GM23248 (cell line): ENCODE results near the gene IRS1. TPM values are rescaled to one million over a fixed set of nuclear protein-coding genes. Genes with fewer than 3 reads are reported as not detected.

ENCODE experiments used
- DNase-seq: peaks from one replicate; pipeline ENCODE4 v3.0.0-alpha.2; 2015
- H2AFZ ChIP-seq: fragments of 200-600 bp; sonication (generic); 2 replicates; pipeline ENCODE4 v1.6.1; 2016; ENCODE audit warnings: antibody characterized with exemption
- H3F3A ChIP-seq: fragments of 200-600 bp; sonication (generic); 2 replicates; pipeline ENCODE4 v1.6.1; 2016; ENCODE audit warnings: mild to moderate bottlenecking, antibody characterized with exemption, mixed run types; ENCODE audit not compliant: insufficient read depth
- H3K27ac ChIP-seq: fragments of 200-600 bp; sonication (generic); 2 replicates; pipeline ENCODE4 v1.5.1; 2016; ENCODE audit warnings: mild to moderate bottlenecking
- H3K27me3 ChIP-seq: fragments of 200-600 bp; sonication (generic); replicated peaks from 2 replicates; pipeline ENCODE4 v1.6.1; 2016; ENCODE audit warnings: mild to moderate bottlenecking; ENCODE audit not compliant: insufficient read depth
- H3K36me3 ChIP-seq: fragments of 200-600 bp; sonication (generic); 2 replicates; pipeline ENCODE4 v1.6.1; 2016; ENCODE audit warnings: low read depth, mild to moderate bottlenecking
- H3K4me1 ChIP-seq: fragments of 200-600 bp; sonication (generic); 2 replicates; pipeline ENCODE4 v1.6.1; 2016; ENCODE audit warnings: mild to moderate bottlenecking; ENCODE audit not compliant: insufficient read depth
- H3K4me2 ChIP-seq: fragments of 200-600 bp; sonication (generic); one replicate; pipeline ENCODE4 v1.6.1; 2016; ENCODE audit warnings: mild to moderate bottlenecking; ENCODE audit not compliant: unreplicated experiment
- H3K4me3 ChIP-seq: fragments of 200-600 bp; sonication (generic); 2 replicates; pipeline ENCODE4 v1.5.1; 2016; ENCODE audit warnings: mild to moderate bottlenecking
- H3K79me2 ChIP-seq: fragments of 200-600 bp; sonication (generic); 2 replicates; pipeline ENCODE4 v1.6.1; 2016; ENCODE audit warnings: mild to moderate bottlenecking; ENCODE audit not compliant: insufficient read depth
- H3K9ac ChIP-seq: fragments of 200-600 bp; sonication (generic); 2 replicates; pipeline ENCODE4 v1.6.1; 2016; ENCODE audit warnings: mild to moderate bottlenecking
- H3K9me2 ChIP-seq: fragments of 200-600 bp; sonication (generic); 2 replicates; pipeline ENCODE4 v1.6.1; 2016; ENCODE audit warnings: mixed run types, mild to moderate bottlenecking, moderate library complexity; ENCODE audit not compliant: insufficient read depth
- H3K9me3 ChIP-seq: fragments of 200-600 bp; sonication (generic); one replicate; pipeline ENCODE4 v1.6.1; 2017; ENCODE audit warnings: low read depth
- H4K20me1 ChIP-seq: fragments of 200-600 bp; sonication (generic); 2 replicates; pipeline ENCODE4 v1.6.0; 2016; ENCODE audit not compliant: insufficient read depth
- EZH2 ChIP-seq: fragments of 200-600 bp; sonication (generic); IDR thresholded peaks from 2 replicates; pipeline ENCODE4 v1.6.1; 2018; ENCODE audit warnings: antibody characterized with exemption, mild to moderate bottlenecking; ENCODE audit not compliant: insufficient read depth, poor library complexity, severe bottlenecking
- EZH2phosphoT487 ChIP-seq: fragments of 200-600 bp; sonication (generic); IDR thresholded peaks from 2 replicates; pipeline ENCODE4 v1.6.1; 2018; ENCODE audit warnings: antibody characterized with exemption, moderate library complexity, mild to moderate bottlenecking, low read depth; ENCODE audit not compliant: insufficient read depth
- WGBS, 2 experiments: methylation state at CpG; one replicate each; pipeline ENCODE4 v1.1.6; 2015 to 2017; ENCODE audit warnings: low lambda C conversion rate in 2 of 2, low coverage in 1 of 2; ENCODE audit errors: missing lambda C conversion rate in 2 of 2; 5-methylcytosine and 5-hydroxymethylcytosine counted together
- in situ Hi-C: fragments of 300-500 bp; cut with MboI; formaldehyde crosslinking; loops from 2 replicates; pipeline ENCODE4 v1.15.0; 2020
- polyA plus RNA-seq: library from polyadenylated mRNA; unstranded; fragments of >200 nt; fragmentation: Nextera tagmentation; extraction: Ambion mirVana; gene quantifications from 2 replicates; pipeline ENCODE4 v1.2.1, GENCODE V29; 2016
- total RNA-seq: library from RNA; depleted of rRNA; stranded (reverse); fragments of >200 nt; shearing (Covaris generic); gene quantifications from 2 replicates; pipeline ENCODE4 v1.2.3, GENCODE V29; 2014

The IRS1 gene
- total and polyA plus RNA-seq, 2 experiments from 2014 or later: 8.4 to 18.8 TPM

DNA sequence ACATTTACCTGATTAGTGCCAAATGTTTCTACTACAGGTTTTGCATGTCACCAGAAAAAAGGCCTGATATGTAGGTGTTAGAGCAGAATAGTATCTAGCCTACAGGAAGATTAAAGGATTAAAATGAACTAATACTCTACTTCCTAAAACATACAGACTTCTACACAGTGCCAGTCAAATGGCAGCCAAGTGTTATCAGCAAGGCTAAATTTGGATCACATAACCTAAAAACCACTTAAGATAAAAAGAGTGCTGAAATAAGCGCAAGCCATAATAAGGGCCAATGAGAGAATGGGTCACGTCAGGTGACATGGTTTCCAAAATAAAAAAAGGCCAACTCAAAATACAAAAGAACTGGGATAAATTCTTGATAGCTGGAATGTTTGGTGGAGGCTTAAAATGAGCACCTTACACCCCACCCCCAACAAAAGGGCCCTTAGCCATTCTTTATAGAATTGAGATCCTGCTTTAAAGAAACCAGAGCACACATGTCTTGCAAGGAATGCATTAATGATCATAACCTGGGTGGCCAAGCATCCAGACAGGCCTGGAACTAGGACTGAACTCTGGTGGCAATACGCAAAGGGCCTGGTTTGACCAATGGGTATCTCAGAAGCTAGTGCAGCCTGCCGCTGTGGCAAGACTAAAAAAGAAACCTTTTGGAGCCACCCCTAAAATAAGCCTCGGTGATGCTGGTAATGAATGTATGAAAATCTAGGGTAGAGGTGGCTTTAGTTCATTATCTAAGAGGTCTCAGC is 32.4 kb downstream of the IRS1 start:
- no peak for DNase-seq
- Histone ChIP-seq H3K4me1 (peaks cover 12% of the 10 kb centered on the region), H2AFZ (no peak overlapping the region), H3K36me3 (peaks cover 8% of the 10 kb centered on the region; the same call in 1 of the 2 replicates), H3K9ac (no peak overlapping the region), H3K9me3 (no peaks in the 10 kb centered on the region), H3K79me2 (peaks cover 90% of the 10 kb centered on the region), H3K27me3 (no peaks in the 10 kb centered on the region), H3K4me3 (no peak overlapping the region), H3K27ac (no peak overlapping the region), H4K20me1 (no peaks in the 10 kb centered on the region), H3K9me2 (no peaks in the 10 kb centered on the region), H3K4me2 (no peak overlapping the region), H3F3A (peaks cover 18% of the 10 kb centered on the region)
- 97 to 99% methylated on average over 5 of the region's 5 CpGs for WGBS, 2 experiments
- in situ Hi-C loops: no loop called here
- TF ChIP-seq EZH2phosphoT487: no peak
- no peak for TF ChIP-seq EZH2

DNA sequence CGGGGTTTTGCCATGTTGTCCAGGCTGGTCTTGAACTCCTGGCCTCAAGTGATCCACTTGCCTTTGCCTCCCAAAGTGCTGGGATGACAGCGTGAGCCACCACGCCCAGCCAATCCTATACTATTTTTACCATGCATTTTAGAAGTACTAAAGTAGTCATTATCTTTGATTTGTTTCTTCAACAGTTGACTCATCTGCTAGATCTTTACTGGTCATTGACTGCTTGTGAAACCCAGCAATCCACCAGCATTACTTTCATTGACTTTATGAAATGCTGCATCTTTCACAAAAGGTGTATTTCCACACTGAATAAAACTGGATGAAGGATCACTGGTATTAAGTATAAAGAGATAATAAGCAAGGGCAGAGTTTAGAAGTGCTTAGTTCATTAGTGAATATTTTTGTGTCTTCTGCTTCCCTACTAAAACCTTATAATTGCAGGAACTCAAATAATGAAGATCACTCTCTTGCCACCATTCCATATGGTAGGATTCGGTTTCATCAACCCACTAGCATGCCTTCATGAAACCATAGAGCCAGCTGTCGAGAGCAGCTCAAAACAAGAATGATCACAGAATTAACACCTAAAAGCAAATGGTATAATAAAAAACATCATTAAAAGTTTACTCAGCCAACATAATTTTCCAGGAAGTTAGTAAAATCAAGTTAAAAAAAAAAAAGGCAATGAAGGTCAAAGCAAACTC is 33.1 kb downstream of the IRS1 start:
- no peak overlapping the region for H3K9ac ChIP-seq
- H3K27ac ChIP-seq: no peak overlapping the region
- H3K9me3 ChIP-seq: no peaks in the 10 kb centered on the region
- WGBS, 2 experiments: 85% methylated on average over 5 of the region's 5 CpGs
- no peak overlapping the region for H2AFZ ChIP-seq
- no peaks in the 10 kb centered on the region for H4K20me1 ChIP-seq
- in situ Hi-C loops: no loop called here
- H3K27me3 ChIP-seq: no peaks in the 10 kb centered on the region
- no peak overlapping the region for H3K4me2 ChIP-seq
- no peaks in the 10 kb centered on the region for H3K9me2 ChIP-seq
- peak; percentile 65 for DNase-seq
- H3K4me3 ChIP-seq: no peak overlapping the region
- H3F3A ChIP-seq: peaks cover 18% of the 10 kb centered on the region
- H3K4me1 ChIP-seq: peaks cover 6% of the 10 kb centered on the region
- no peak for TF ChIP-seq EZH2phosphoT487
- TF ChIP-seq EZH2: no peak
- H3K36me3 ChIP-seq: peaks cover 8% of the 10 kb centered on the region; the same call in 1 of the 2 replicates
- peaks cover 90% of the 10 kb centered on the region for H3K79me2 ChIP-seq

DNA sequence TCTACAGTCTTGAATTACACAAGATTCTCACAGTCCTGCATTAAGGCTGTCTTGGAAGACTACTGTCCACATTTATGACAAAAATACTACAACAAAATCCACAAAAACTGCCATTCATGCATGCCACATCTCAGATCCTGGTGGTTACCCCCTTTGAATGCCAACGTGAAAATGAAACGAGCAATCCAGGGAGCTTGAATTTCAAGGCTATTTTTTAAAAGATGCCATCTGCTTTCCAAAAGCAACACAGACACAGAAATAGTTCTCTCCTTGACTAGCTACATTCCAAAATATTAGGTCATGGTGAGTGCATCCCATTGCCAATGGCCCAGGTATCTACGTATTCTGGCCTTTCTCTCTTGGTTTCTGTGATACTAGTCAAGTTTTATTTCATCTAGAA is 36.3 kb downstream of the IRS1 start:
- H3K4me2 ChIP-seq: no peak overlapping the region
- H3K36me3 ChIP-seq: peaks cover 8% of the 10 kb centered on the region; the same call in 1 of the 2 replicates
- no peak overlapping the region for H3K27ac ChIP-seq
- H3K4me3 ChIP-seq: no peak overlapping the region
- 63 to 70% methylated on average over 3 of the region's 3 CpGs for WGBS, 2 experiments
- H3K9me2 ChIP-seq: no peaks in the 10 kb centered on the region
- no peaks in the 10 kb centered on the region; the same call in 1 of the 2 replicates for H4K20me1 ChIP-seq
- peaks cover 35% of the 10 kb centered on the region for H3K4me1 ChIP-seq
- no peak overlapping the region for H2AFZ ChIP-seq
- no peak overlapping the region for H3K9ac ChIP-seq
- no peaks in the 10 kb centered on the region for H3K27me3 ChIP-seq
- in situ Hi-C loops: no loop called here
- DNase-seq: peak; percentile 38
- H3F3A ChIP-seq: peaks cover 36% of the 10 kb centered on the region
- no peak for TF ChIP-seq EZH2
- no peak for TF ChIP-seq EZH2phosphoT487
- peaks cover 86% of the 10 kb centered on the region for H3K79me2 ChIP-seq
- H3K9me3 ChIP-seq: no peaks in the 10 kb centered on the region

DNA sequence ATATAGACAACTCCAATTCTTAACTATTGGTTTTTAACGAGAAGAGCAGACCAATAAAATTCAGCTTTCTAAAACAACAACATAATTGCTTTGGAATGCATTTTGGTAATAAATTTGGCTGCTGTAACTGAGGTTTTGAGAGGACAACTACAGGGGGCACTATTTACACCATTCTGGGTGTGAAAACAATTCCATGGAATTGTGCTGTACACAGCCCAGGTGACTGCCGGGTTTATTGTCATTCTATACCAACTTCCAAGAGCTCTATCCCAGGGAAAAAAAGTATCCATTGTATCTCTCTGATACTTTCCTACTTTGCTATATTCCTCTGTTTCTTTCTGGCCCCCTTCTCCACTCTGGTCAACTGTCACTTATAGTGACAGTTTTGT is 38.4 kb downstream of the IRS1 start:
- in situ Hi-C loops: no loop called here

More for the DNA sequence above, 38.4 kb downstream of the IRS1 start:
- no peak for DNase-seq
- no peaks in the 10 kb centered on the region for H3K9me2 ChIP-seq
- H3K4me1 ChIP-seq: peaks cover 43% of the 10 kb centered on the region
- no peak overlapping the region for H3K4me2 ChIP-seq
- peaks cover 8% of the 10 kb centered on the region; the same call in 1 of the 2 replicates for H3K36me3 ChIP-seq
- no peaks in the 10 kb centered on the region; the same call in 1 of the 2 replicates for H4K20me1 ChIP-seq
- H2AFZ ChIP-seq: no peak overlapping the region
- no peaks in the 10 kb centered on the region for H3K9me3 ChIP-seq
- H3K79me2 ChIP-seq: peaks cover 89% of the 10 kb centered on the region
- no peak overlapping the region for H3K4me3 ChIP-seq
- H3K9ac ChIP-seq: no peak overlapping the region
- no peaks in the 10 kb centered on the region for H3K27me3 ChIP-seq
- TF ChIP-seq EZH2: no peak
- no peak for TF ChIP-seq EZH2phosphoT487
- peaks cover 34% of the 10 kb centered on the region for H3F3A ChIP-seq
- WGBS, 2 experiments: 49 to 50% methylated on average over 2 of the region's 2 CpGs
- H3K27ac ChIP-seq: no peak overlapping the region
